B cell (primary cell): ENCODE measurements around the gene TREH.

Experiments used
- EZH2 ChIP-seq: IDR thresholded peaks from 2 replicates; pipeline ENCODE4 v1.6.1; 2012; ENCODE audit warnings: borderline replicate concordance, low read depth, mild to moderate bottlenecking, moderate library complexity, low read length; ENCODE audit not compliant: insufficient read depth, poor library complexity, severe bottlenecking
- TF ChIP-seq, protein P1 (sequence below): fragments of 200-600 bp; IDR thresholded peaks from one replicate; pipeline ENCODE4 v1.8.0; 2022; ENCODE audit warnings: antibody characterized with exemption, mild to moderate bottlenecking

DNA sequence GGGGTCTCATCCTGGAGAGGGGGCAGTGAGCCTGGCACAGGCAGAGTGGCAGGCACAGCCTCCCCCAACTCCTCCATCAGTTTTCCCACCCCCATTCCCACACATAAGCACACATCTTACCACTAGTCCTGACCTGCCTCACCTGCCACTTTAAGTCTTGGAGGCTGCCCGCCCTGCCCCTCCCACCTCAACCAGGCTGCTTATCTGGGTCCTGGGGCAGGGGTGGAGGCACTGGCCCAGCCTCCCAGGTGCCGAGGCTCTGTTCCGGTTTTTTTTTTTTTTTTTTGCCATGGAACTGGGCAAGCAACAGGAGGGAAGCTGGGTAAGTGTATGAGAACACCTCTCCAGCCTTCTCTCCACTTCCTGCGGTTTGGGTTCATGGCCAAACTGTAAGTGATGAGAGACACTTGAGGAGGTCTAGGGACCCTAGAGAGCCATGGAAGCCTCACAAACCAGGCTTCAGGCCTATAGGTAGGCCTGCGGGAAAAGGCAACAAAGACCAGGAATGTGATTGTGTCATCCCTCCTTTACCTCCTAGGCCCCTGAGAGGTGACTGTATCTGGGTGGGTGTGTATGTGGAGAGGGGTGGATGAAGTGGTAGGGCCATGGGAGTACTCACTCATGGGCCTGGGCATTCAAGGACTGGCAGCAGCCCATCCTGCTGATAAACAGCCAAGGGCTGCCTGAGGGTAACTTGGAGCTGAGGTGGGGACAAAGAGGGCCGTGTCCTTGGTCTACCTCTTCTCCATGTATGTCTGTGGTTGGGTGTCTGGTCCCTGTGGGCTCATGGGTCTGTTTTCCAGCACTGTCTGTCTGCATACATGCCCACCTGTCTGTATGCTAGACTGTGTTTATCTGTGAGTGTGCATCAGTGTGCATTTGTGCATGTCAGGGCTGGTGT is 49.4 kb downstream of the TREH start:
- TF ChIP-seq, protein P1, sequence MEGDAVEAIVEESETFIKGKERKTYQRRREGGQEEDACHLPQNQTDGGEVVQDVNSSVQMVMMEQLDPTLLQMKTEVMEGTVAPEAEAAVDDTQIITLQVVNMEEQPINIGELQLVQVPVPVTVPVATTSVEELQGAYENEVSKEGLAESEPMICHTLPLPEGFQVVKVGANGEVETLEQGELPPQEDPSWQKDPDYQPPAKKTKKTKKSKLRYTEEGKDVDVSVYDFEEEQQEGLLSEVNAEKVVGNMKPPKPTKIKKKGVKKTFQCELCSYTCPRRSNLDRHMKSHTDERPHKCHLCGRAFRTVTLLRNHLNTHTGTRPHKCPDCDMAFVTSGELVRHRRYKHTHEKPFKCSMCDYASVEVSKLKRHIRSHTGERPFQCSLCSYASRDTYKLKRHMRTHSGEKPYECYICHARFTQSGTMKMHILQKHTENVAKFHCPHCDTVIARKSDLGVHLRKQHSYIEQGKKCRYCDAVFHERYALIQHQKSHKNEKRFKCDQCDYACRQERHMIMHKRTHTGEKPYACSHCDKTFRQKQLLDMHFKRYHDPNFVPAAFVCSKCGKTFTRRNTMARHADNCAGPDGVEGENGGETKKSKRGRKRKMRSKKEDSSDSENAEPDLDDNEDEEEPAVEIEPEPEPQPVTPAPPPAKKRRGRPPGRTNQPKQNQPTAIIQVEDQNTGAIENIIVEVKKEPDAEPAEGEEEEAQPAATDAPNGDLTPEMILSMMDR: no peak
- no peak for TF ChIP-seq EZH2
